NB4 (cell line): Measurements from ENCODE around the gene STT3B.

Experiments used
- CTCF ChIP-seq: IDR thresholded peaks from one replicate; pipeline ENCODE4 v1.5.1; 2012; ENCODE audit warnings: low read depth, low read length
- MYC ChIP-seq: IDR thresholded peaks from 2 replicates; pipeline ENCODE4 v1.6.1; 2011; ENCODE audit warnings: low read depth, low read length
- POLR2A ChIP-seq: IDR thresholded peaks from 2 replicates; pipeline ENCODE4 v1.6.1; 2011; ENCODE audit warnings: mild to moderate bottlenecking; ENCODE audit not compliant: insufficient read length; ENCODE audit errors: extremely low read depth

GRCh38 chr3:31534065-31534425 is 1.3 kb downstream of the STT3B start:
- TF ChIP-seq CTCF (no peak), POLR2A (no peak), MYC (no peak)
